GM19099 (cell line): ENCODE data around the gene PLA2G2F.

Source experiments
- POLR2A ChIP-seq: IDR thresholded peaks from 3 replicates; pipeline ENCODE4 v1.6.1; 2011; ENCODE audit warnings: low read depth; ENCODE audit not compliant: insufficient read length; ENCODE audit errors: extremely low read depth

PLA2G2F gene

GRCh38 chr1:20126041-20126805 is 12.9 kb upstream of the PLA2G2F start:
- TF ChIP-seq POLR2A: no peak

- TF ChIP-seq POLR2A: no peak
These were observed 12.2 kb upstream of the PLA2G2F start for GRCh38 chr1:20126806-20127440.

GRCh38 chr1:20134995-20135394 is 4.1 kb upstream of the PLA2G2F start:
- TF ChIP-seq POLR2A: no peak

- no peak for TF ChIP-seq POLR2A
These were observed 2.9 kb upstream of the PLA2G2F start for GRCh38 chr1:20136249-20136648.

GRCh38 chr1:20137055-20137454 is 2.1 kb upstream of the PLA2G2F start:
- TF ChIP-seq POLR2A: no peak

- TF ChIP-seq POLR2A: no peak
These were observed 1.5 kb upstream of the PLA2G2F start for GRCh38 chr1:20137604-20138003.

- no peak for TF ChIP-seq POLR2A
These were observed 777 bp upstream of the PLA2G2F start for GRCh38 chr1:20138346-20138745.

GRCh38 chr1:20139776-20140612 is 871 bp downstream of the PLA2G2F start:
- no peak for TF ChIP-seq POLR2A

- no peak for TF ChIP-seq POLR2A
These were observed 1.9 kb downstream of the PLA2G2F start for GRCh38 chr1:20141001-20141400.

GRCh38 chr1:20141466-20141865 is 2.3 kb downstream of the PLA2G2F start:
- TF ChIP-seq POLR2A: no peak

- TF ChIP-seq POLR2A: no peak
These were observed 3.0 kb downstream of the PLA2G2F start for GRCh38 chr1:20142001-20142710.

- no peak for TF ChIP-seq POLR2A
These were observed 4.2 kb downstream of the PLA2G2F start for GRCh38 chr1:20143318-20143717.

GRCh38 chr1:20143734-20144565 is 4.8 kb downstream of the PLA2G2F start:
- no peak for TF ChIP-seq POLR2A
